ENCODE measurements around the gene UCK2. TPM values are rescaled to one million over a fixed set of nuclear protein-coding genes. Genes with fewer than 3 reads are reported as not detected.

Gene UCK2
- total RNA-seq, 1 experiment from 2014 or later, result 77.9 TPM

GRCh38 chr1:165899461-165899941 is 72.1 kb downstream of the UCK2 start:
- H3K27me3 ChIP-seq (ENCODE audit: insufficient read depth, low read length), result no peaks in the 10 kb centered on the region
- H2BK15ac ChIP-seq (ENCODE audit: low read depth, low read length), result no peak overlapping the region
- no peak overlapping the region for H3K56ac ChIP-seq (ENCODE audit: insufficient read length, low read depth, low read length)
- no peak overlapping the region for H3K4me2 ChIP-seq (ENCODE audit: insufficient read depth, insufficient read length, low read length)
- no peaks in the 10 kb centered on the region for H3K9me3 ChIP-seq (ENCODE audit: control insufficient read depth, low read depth, low read length)
- Mint-ChIP-seq H3K4me1 (peaks cover 0 to 4% of the 10 kb centered on the region in 2 experiments; a peak in 1 of 4 replicates), H3K4me3 (no peak overlapping the region), H3K36me3 (ENCODE audit: insufficient read depth in 1 of 3, low read depth in 3 of 3) (peaks cover 51 to 81% (median 79%) of the 10 kb centered on the region in 3 experiments; a peak in 6 of 7 replicates), H3K27me3 (ENCODE audit: low read depth) (no peaks in the 10 kb centered on the region), H3K27ac (peak overlapping the region in 2 of 3 experiments; percentile 36 to 42; a peak in 2 of 7 replicates), H3K9me3 (no peaks in the 10 kb centered on the region)
- no peak for TF ChIP-seq CTCF (conservative IDR thresholded peaks at IDR 0.05)
- H2AFZ ChIP-seq (ENCODE audit: low read length), result no peak overlapping the region
- H3T11ph ChIP-seq (ENCODE audit: low read length), result no peak overlapping the region
- H2BK20ac ChIP-seq (ENCODE audit: low read depth, low read length, poor library complexity, severe bottlenecking), result no peak overlapping the region
- no peak overlapping the region for H2BK12ac ChIP-seq (ENCODE audit: insufficient read length, low read depth, low read length)
- DNase-seq, result peak; percentile 19
- H2AK5ac ChIP-seq (ENCODE audit: insufficient read length, low read length), result no peak overlapping the region
- no peak overlapping the region for H3K4ac ChIP-seq (ENCODE audit: low read depth, low read length)
- H3K18ac ChIP-seq (ENCODE audit: insufficient read length, low read depth, low read length), result no peak overlapping the region
- H3K23ac ChIP-seq (ENCODE audit: insufficient read length, low read depth, low read length), result no peak overlapping the region
- H2BK5ac ChIP-seq (ENCODE audit: insufficient read length, low read length), result no peak overlapping the region
- no peak overlapping the region for H3K14ac ChIP-seq (ENCODE audit: insufficient read depth, low read length)
- no peak overlapping the region for H2BK120ac ChIP-seq (ENCODE audit: low read depth, low read length, poor library complexity, severe bottlenecking)
- WGBS (ENCODE audit: extremely low coverage, insufficient read length, low lambda C conversion rate), result no CpG with 5 or more reads among the region's 4 CpGs
- H3K79me2 ChIP-seq (ENCODE audit: insufficient read depth, low read length), result 0 out of 2 replicates have a peak, but pooled peaks cover 1% of the 10 kb centered on the region
- no peaks in the 10 kb centered on the region for H4K20me1 ChIP-seq (ENCODE audit: control insufficient read depth, insufficient read depth, insufficient read length)
- no peak overlapping the region for H3K9ac ChIP-seq (ENCODE audit: extremely low read depth, insufficient read length, low read length)
- no peak overlapping the region for H3K27ac ChIP-seq (ENCODE audit: insufficient read length, low read depth, low read length)
- no peaks in the 10 kb centered on the region for H3K23me2 ChIP-seq (ENCODE audit: insufficient read length, low read depth, low read length, poor library complexity, severe bottlenecking)
- no peak overlapping the region for H4K8ac ChIP-seq (replicated peaks; ENCODE audit: insufficient read length, low read depth, low read length)
- no peak overlapping the region for H4K91ac ChIP-seq (ENCODE audit: insufficient read length, low read depth, low read length)
- H3K4me1 ChIP-seq (ENCODE audit: insufficient read depth, low read length), result no peaks in the 10 kb centered on the region
- H4K5ac ChIP-seq (ENCODE audit: insufficient read length, low read depth, low read length), result no peak overlapping the region
- H3K79me1 ChIP-seq (ENCODE audit: insufficient read depth, low read depth, low read length, poor library complexity, severe bottlenecking), result no peaks in the 10 kb centered on the region
